ENCODE data around the gene SYT7.
"Not testable (repeated sequence)": the region's sequence is repeated elsewhere in the genome, so short reads cannot be mapped to it uniquely, and the experiment has no call there.

Gene SYT7, protein sequence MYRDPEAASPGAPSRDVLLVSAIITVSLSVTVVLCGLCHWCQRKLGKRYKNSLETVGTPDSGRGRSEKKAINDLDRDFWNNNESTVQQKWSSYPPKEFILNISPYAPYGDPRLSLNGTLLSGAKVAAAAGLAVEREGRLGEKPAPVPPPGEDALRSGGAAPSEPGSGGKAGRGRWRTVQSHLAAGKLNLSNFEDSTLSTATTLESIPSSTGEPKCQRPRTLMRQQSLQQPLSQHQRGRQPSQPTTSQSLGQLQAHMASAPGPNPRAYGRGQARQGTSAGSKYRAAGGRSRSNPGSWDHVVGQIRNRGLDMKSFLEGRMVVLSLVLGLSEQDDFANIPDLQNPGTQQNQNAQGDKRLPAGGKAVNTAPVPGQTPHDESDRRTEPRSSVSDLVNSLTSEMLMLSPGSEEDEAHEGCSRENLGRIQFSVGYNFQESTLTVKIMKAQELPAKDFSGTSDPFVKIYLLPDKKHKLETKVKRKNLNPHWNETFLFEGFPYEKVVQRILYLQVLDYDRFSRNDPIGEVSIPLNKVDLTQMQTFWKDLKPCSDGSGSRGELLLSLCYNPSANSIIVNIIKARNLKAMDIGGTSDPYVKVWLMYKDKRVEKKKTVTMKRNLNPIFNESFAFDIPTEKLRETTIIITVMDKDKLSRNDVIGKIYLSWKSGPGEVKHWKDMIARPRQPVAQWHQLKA

DNA sequence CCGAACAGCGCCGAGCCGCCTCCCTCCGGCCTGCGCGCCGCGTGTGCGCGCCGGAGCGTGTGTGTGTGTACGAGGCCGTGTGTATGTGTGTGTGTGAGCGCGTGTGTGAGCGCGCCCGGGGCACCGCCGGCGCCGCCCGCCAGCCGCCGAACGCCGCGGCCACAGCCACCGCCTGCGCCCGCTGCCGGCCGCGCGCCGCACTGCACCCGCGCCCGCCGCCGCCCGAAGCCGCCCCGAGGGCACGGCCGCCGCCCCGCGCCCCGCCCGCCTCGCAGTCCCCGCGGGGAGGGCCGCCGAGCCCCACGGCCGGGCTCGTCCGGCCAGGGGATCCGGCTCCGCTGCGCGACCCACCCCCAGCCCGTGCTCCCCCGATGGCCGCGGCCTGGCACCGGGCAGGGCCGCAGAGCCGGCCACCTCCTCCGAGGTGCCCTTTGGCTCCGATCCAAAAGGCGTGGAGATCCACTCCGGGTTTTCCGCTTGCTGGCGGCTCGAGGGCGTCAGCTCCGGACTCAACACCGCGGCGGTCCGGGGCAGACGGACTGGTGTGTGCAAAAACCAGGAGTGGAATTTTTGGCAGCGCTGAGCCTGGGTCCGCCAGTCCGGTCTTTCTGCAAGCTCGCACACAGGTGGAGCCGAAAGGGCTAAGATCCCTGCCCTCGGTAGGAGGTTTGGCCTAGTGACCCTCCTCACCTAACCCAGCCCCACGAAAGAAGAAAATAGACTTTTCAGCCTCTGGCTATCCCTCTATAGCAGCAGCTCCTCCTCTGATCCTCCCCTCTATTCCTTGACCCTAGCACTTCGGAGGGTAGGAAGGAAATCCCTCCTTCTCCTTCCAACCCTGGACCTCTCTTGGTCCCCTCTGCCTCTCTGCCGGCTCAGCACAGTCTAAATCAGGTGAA, at the start of gene SYT7:
Gene SYT7, minus strand, starts transcription at position 47 of the 899 bp plus-strand sequence. CDS start 256 bp downstream, outside the sequence.
- DNase-seq = peak; percentile 93 to 95

DNA sequence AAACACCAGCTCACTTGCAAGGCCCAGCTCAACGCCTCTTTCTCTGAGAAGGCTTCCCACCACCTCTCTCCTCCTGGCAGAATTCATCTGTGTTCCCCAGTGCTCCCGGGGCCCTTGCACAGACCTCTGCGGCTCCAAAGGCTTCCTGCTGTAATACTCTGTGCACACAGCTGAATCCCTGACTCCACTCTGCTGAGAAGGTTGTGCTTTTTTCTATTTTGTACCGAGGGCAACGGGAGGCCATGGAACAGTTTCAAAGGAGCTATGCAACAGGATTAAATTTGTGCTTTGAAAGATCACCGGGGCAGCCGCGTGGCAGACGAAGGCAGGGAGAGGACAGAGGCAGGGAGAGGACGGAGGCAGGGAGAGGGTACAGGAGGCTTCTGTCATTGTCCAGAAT, 49.2 kb upstream of the SYT7 start:
- no peak for DNase-seq

DNA sequence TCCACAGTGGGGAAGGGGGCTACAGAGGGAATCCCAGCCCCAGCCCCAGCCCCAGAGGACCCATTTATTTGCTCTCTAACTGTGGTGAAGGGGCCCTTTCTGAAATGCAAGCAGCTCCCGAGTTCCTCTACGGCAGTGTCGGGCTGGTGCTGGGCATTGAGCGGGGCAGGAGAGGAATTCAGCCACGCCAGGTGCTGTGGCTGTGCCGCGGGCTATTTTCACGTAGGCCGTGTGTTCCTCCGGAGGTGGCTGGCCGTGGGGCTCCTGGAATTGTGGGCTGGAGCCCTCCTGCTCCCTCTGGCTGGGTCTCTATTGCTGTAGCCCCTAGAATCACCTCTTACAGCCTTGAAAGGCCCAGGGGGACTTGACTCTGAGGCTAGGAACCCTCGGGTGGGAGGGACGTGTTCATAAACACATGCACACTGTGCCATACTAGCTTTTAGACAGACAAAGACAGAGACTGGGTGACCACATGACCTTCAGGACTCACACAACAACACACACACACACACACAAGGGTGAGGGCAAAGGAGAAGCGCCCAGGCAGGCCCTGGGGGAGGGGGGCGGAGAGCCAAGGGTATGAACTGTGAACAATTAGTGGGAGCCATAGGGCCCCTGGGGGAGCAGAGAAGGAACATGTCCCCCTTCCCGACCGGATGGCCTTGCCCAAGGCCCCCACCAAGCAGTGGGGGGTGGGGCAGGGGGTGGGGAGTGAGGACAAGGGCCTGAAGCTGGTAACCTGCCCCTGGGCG, 48.4 kb upstream of the SYT7 start:
- DNase-seq = no peak

DNA sequence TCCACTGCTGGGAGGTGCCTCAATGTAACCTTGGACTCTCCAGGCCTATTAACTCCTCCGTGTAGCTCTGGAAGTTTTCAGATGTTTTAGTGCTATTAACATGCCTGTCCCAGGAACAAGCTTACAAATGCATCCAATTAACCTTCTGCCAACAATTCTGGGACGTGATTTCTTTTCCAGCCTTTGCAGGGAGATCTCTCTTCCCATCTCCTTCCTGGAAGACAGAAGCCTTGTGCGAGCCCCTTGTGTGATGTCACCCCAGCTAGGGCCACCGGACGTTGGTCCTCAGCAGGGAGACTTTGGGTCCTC, 47.7 kb upstream of the SYT7 start:
- no peak for DNase-seq

DNA sequence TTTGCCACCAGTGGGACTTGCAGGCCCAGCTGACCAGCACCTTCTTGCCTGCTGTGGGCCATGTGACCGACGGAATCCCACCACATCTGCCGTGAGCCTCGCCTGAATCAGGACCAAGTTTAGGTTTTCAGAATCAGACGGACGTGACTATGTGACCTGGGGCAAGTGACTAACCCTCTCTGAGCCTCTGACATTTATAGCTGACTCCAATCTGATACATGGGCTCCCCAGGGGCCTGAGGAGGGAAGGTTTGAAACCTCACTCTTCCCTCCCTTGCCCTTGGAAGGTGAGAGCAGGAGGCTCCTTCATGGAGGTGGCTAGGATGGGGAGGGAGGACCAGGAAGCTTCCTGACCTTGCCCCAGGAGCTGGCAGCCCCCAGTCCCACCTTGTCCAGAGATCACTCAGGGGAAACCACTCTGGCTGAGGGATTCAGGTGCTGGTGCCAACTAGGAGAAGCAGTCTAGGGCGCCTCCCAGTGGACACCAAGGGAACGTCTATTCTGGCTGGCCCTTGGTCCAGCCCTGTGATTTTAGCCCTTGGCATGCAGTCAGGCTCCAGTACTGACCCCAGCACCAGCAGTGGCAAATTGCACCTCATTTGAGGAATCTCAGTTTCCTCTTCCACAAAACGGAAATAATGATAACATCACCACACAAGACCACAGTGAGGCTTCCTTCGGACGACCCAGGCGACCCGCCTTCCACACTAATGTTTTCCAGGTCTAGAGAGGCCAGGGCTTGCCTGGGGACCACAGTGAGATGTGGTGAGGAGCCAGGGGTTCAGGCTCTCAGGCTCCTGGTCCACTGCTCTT, 47.2 kb upstream of the SYT7 start:
- peak in 1 of 2 experiments; percentile 14 for DNase-seq

DNA sequence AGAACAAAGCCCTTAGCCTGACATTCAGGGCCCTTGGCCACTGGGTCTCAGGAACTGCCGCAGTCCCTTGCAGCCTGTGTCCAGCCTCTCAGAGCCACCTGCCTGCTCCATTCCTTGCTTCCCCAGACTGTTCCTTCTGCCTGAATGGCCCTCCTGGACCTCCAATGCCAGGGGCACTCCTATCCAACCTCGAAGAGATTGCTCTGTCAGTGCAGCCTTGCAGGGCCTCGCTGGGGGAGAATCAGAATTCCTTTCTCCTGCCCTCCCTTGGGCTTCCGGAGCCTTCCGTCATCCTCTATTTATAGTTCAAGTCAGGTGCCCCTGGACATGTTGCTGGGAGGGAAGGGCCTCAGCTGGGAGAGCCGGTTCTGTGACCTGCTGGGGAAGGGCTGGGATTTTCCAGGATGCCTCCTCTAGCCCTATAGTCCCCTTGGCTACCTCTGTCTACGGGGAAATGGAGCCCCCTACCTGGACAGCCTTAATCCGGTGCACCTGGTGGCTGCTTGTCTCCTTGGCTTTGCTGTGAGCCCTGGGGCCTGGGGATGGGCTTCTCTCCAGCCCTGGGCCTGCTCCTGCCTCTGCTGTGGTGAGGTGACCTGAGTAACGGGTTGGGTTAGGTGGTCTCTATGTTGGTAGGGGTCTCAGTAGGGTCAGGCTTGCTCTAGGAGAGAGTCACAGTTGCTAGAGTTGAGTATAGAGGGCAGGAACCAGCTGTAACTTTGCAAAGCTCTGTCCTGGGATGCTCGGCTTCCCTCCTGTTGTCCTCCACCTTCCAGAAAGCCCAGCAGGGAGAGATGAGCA, 45.9 kb upstream of the SYT7 start:
- no peak for DNase-seq

DNA sequence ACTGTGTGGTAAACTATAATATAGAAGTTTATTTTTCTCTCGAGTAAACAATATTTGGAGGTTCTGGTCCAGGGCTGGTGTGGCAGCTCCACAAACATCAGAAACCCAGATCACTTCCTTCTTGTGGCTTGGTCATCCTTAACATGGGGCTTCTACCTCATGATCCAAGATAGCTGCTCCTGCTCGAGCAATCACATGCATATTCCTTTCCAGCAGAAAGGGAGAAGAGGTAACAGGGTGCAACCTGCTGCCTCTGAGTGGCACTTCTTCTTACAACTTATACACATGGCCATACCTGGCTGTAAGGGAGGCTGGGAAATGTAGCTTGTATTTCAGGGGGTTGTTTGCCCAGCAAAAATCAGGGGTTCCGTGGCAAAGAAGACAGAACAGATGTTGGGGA, 44.6 kb upstream of the SYT7 start:
- DNase-seq = no peak

DNA sequence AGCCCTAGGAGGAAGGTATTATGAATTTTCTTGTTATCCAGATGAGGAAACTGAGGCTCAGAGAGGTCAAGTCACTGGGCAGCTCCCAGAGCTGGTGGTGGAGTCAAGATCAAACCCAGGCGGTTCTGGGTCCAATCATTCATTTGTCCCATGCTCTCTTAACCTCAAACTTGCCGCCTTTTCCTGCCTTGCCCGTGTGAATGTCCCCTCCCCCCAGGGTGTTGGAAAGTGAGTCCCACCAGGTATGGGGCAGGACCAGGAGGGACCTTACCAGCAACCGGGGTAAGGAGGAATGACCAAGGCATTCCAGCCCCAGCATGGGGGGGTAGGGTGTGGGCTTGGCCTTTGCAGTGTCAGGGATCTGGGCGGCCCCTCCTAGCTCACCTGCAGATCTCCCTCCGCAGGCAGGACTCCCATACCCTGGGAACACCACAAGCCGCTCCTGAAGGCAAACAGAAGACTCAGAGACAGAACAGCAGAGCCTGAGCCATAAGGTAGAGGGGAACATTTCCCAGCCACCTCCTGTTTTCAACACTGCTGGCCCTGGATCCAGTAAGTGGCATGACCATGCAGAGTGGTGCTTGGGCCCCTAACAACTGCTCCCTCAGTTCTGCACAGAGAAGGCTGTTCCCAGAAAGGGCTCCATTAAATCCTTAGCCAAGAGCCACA, 41.2 kb upstream of the SYT7 start:
- no peak for DNase-seq

DNA sequence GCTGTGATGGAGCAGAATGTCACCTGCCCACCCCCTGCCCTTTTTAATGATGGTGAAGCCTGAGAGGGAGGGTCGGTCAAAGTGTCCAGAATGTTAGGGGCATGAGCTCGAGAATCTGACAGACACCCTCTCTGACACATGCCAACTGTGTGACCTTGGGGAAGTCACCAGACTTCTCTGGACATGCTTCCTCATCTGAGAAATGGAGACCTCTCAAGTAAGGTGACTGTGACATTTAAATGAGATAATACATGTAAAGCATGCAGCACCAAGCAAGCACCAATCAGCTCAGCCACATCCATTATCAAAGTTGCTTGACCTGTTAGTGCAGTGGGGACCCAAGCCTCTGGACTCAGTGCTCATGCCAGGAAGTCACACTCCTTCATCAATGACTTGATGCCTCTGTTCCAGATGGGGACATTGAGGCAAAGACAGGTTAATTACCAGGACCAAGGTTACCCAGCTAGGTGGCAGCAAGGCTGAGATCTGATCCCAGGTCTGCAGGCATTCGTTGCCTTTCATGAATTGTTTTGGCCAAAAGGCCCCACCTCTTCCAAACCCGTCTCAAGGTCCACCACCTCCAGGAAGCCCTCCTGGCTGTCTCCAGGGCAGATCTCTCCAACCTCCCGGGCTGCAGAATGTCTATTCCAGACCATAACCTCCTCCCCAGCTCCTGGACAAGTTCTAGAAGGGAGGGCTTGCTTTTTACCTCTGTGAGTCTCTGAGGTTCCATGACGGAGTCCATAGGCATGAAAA, 38.8 kb upstream of the SYT7 start:
- no peak for DNase-seq

DNA sequence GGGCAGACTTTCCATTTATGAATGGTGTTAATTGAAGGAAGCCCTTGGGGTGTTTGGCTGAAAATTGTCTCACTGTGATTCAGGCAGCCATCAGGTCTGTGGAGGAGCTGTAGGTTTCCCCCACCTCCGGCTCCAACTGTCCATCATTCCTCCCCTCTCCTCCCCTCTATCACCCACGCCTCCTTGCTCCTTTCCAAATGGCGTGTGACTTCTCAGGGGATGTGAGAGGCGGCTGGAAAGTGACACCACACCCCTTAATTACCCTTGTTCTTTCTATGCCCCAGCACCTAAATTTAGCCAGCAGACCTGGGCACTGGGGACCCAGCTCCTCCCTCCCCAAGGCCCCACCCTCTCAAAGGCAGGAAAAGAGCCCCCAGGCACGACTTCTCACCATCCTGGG, 38.1 kb upstream of the SYT7 start:
- no peak for DNase-seq

DNA sequence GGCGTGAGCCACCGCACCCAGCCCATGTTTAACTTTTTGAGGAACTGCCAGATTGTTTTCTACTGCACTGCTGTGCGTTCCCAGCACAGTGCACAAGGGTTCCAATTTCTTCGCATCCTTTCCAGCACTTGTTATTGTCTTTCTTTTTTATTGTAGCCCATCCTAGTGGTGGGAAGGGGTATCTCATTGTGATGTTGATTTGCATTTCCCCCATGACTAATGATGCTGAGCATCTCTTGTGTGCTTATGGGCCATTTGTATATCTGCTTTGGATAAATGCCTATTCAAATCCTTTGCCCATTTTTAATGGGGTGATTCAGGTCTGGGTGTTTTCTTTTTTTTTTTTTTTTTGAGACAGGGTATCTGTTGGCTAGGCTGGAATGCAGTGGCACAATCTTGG, 36.6 kb upstream of the SYT7 start:
- DNase-seq = no peak

DNA sequence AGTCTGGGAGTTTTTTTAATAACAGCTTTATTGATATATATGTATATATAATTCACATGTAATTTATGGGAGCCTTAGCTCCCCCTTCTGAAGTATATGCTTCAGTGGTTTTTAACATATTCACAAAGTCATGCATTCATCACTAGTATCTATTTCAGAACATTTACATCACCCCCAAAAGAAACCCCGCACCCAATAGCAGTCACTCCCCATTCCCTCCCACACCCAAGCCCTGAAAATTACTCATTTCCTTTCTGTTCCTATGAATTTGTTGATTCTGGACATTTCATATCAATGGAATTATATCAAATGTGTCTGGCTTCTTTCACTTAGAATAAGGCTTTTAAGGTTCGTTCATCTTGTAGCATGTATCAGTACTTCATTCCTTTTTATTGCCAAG, 35.6 kb upstream of the SYT7 start:
- DNase-seq = no peak

DNA sequence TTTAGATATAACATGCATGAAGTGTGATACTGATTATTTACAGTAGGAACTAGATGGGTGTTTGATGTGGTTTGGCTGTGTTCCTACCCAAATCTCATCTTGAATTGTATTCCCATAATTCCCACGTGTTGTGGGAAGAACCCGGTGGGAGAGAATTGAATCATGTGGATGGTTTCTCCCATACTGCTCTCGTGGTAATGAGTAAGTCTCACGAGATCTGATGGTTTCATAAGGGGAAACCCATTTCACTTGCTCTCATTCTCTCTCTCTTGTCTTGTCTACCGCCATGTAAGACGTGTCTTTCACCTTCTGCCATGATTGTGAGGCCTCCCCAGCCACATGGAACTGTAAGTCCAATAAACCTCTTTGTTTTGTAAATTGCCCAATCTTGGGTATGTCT, 33.9 kb upstream of the SYT7 start:
- DNase-seq = not testable (repeated sequence)

DNA sequence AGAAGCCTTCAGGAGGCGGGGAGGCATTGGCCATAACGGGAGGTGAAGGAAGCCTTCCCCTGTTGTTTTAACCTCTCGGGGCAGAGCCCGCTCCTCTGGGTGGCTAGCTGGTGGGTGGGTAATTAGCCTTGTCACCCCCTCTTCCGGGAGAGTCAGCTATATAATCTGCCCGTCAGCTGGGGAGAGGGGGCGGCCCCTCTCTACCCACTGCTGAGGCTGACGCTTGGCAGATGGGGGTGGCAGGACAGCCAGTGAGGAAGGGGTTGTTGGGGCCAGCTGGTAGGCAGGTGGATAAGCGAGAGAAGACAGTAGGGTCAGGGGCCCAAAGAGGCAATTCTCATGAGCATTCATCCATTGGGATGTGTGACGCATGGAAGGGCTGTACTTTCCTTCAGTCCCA, 33.0 kb upstream of the SYT7 start:
- no peak for DNase-seq

DNA sequence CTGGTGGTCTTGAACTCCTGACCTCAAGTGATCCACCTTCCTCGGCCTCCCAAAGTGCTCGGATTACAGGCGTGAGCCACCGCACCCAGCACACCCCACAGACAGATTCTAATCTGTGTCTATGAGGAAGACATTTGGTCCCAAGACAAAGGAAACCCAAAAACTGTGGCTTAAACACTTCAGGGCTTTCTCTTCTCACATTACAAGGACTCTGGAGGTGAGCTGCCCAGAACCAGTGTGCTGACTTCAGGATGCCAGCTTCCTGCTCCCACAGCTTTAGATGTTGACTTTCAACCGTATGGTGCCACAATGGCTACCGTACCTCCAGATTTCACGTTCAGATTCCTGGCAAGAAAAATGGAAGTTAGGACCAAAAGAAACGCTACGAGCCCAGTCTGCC, 32.2 kb upstream of the SYT7 start:
- no peak for DNase-seq

DNA sequence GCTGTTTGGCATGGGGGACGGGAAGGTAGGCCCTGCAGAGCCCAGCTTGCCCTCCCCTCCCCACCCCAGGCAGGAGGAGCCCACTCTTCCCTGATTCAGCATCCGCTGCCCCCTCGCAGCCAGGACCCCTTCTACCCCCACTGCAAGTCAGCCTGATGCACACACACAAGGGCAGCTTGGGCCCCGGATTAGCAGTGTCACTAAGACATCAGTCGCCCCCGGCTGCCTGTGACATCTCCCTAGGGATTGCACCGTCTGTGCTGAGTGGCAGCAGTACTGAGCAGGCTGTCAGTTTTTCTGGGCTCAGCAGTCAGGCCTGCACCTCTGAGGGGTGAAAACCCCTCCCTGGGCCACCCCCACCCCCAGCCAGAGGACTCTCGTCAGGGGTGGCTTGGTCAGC, 30.4 kb upstream of the SYT7 start:
- DNase-seq = no peak

DNA sequence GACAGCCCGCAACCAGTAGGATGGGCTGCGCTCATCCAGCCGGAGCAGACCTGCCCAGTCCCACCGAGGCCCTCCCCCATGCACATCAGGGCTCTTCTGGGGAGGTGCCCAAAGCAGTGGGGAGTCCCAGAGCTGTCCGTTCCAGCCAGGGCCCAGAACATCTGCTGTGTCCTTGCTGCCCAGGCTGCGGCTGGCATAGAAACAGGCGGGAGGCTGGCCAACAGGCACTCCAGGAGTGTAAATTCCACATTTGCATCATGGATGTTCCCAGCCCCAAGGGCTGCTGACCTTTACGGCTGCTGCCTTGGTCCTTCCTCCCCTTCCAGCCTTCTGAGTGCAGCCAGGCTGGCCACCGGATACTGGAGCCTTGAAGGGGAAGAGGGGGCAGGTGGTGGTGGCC, 30.0 kb upstream of the SYT7 start:
- no peak for DNase-seq

DNA sequence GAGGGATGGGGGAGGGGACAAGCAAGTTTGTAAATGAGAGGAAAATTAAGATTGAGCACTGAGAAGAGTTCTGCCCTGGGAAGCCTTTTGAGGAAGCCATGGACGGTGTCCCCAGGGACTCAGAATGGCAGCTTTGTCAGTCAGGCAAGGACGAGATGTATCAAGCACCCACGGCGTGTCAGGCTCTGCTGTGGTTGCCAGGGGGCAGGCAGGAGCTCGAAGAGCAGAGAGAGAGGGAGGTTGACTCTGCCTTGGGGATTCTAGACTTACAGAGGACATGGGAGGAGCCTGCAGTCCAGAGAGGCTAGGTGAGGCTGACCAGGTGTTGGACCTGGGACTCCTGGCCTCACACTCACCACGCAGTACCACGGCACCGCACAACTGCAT, 29.1 kb upstream of the SYT7 start:
- no peak for DNase-seq
